ENCODE measurements around the gene LMF1. TPM values are rescaled to one million over a fixed set of nuclear protein-coding genes. Genes with fewer than 3 reads are reported as not detected.

LMF1 gene
- total RNA-seq, 1 donor from 2014 or later = 26.2 TPM

DNA sequence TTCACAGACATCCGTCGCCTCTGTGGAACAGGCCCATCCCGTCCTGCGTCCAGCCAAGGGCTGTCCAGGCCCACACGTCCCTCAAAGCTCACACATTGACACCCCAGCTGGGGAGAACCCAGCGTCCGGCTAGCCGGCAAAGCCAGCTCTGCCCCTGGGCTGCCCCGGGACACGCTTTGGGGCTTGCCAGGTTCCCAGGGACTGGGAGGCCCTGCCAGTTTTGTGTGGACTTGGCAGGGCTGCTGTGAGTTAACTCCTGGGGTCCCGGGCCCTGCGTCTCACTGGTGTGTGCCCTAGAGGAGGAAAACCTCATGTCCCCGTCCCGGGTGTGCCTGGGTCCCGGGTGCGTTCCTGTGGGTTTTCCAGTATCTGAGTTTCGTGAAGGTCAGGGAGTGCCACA is 17.1 kb upstream of the LMF1 start:
- Mint-ChIP-seq H3K4me1 (ENCODE audit: low read depth) (peaks cover 2% of the 10 kb centered on the region), H3K27ac (no peak overlapping the region), H3K4me3 (ENCODE audit: low read depth) (no peak overlapping the region), H3K36me3 (ENCODE audit: insufficient read depth) (peaks cover 2% of the 10 kb centered on the region), H3K9me3 (ENCODE audit: low read depth) (no peaks in the 10 kb centered on the region), H3K27me3 (peaks cover 21% of the 10 kb centered on the region)
- DNase-seq (ENCODE audit: low spot score, unreplicated experiment) = no peak
- TF ChIP-seq, protein P1, sequence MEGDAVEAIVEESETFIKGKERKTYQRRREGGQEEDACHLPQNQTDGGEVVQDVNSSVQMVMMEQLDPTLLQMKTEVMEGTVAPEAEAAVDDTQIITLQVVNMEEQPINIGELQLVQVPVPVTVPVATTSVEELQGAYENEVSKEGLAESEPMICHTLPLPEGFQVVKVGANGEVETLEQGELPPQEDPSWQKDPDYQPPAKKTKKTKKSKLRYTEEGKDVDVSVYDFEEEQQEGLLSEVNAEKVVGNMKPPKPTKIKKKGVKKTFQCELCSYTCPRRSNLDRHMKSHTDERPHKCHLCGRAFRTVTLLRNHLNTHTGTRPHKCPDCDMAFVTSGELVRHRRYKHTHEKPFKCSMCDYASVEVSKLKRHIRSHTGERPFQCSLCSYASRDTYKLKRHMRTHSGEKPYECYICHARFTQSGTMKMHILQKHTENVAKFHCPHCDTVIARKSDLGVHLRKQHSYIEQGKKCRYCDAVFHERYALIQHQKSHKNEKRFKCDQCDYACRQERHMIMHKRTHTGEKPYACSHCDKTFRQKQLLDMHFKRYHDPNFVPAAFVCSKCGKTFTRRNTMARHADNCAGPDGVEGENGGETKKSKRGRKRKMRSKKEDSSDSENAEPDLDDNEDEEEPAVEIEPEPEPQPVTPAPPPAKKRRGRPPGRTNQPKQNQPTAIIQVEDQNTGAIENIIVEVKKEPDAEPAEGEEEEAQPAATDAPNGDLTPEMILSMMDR (IDR thresholded peaks at IDR 0.05; ENCODE audit: unreplicated experiment) = no peak

- no peak for DNase-seq (ENCODE audit: low spot score, unreplicated experiment)
- Mint-ChIP-seq H3K27ac (peak overlapping the region; percentile 56), H3K36me3 (ENCODE audit: insufficient read depth) (peaks cover 2% of the 10 kb centered on the region), H3K27me3 (peaks cover 25% of the 10 kb centered on the region), H3K4me1 (ENCODE audit: low read depth) (peaks cover 2% of the 10 kb centered on the region), H3K4me3 (ENCODE audit: low read depth) (no peak overlapping the region), H3K9me3 (ENCODE audit: low read depth) (no peaks in the 10 kb centered on the region)
- TF ChIP-seq, protein P1 (IDR thresholded peaks at IDR 0.05; ENCODE audit: unreplicated experiment) = no peak
These were observed 16.3 kb upstream of the LMF1 start for GRCh38 chr16:986925-987582.

DNA sequence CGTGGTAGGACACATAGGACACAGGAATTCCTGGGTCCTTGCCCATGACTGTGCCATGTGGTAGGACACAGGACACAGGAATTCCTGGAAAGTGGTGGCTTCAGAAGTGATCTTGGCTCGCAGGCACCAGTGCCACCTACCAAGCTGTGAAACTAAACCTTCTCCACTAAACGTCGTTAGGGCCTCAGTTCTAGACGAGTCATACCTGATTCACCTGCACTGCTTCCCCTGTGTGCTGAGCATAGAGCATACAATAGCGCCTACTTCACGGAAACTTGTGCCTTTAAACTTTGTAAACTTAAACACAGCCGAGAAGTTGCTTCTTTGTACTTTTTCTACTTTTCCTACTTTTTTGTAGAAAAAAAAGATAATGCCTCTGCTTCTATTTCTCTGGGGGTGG is 15.6 kb upstream of the LMF1 start:
- H3K36me3 Mint-ChIP-seq (ENCODE audit: insufficient read depth) = peaks cover 2% of the 10 kb centered on the region
- no peaks in the 10 kb centered on the region for H3K9me3 Mint-ChIP-seq (ENCODE audit: low read depth)
- H3K4me1 Mint-ChIP-seq (ENCODE audit: low read depth) = peaks cover 2% of the 10 kb centered on the region
- no peak for DNase-seq (ENCODE audit: low spot score, unreplicated experiment)
- no peak overlapping the region for H3K4me3 Mint-ChIP-seq (ENCODE audit: low read depth)
- H3K27ac Mint-ChIP-seq = no peak overlapping the region
- peaks cover 25% of the 10 kb centered on the region for H3K27me3 Mint-ChIP-seq
- TF ChIP-seq, protein P1 (IDR thresholded peaks at IDR 0.05; ENCODE audit: unreplicated experiment) = no peak

- no peak overlapping the region for H3K4me3 Mint-ChIP-seq (ENCODE audit: low read depth)
- peaks cover 22% of the 10 kb centered on the region for H3K27me3 Mint-ChIP-seq
- peaks cover 4% of the 10 kb centered on the region for H3K4me1 Mint-ChIP-seq (ENCODE audit: low read depth)
- peaks cover 2% of the 10 kb centered on the region for H3K36me3 Mint-ChIP-seq (ENCODE audit: insufficient read depth)
- no peak for DNase-seq (ENCODE audit: low spot score, unreplicated experiment)
- no peaks in the 10 kb centered on the region for H3K9me3 Mint-ChIP-seq (ENCODE audit: low read depth)
- H3K27ac Mint-ChIP-seq = no peak overlapping the region
- TF ChIP-seq, protein P1 (IDR thresholded peaks at IDR 0.05; ENCODE audit: unreplicated experiment) = no peak
These were observed 15.0 kb upstream of the LMF1 start for GRCh38 chr16:985646-986400.

DNA sequence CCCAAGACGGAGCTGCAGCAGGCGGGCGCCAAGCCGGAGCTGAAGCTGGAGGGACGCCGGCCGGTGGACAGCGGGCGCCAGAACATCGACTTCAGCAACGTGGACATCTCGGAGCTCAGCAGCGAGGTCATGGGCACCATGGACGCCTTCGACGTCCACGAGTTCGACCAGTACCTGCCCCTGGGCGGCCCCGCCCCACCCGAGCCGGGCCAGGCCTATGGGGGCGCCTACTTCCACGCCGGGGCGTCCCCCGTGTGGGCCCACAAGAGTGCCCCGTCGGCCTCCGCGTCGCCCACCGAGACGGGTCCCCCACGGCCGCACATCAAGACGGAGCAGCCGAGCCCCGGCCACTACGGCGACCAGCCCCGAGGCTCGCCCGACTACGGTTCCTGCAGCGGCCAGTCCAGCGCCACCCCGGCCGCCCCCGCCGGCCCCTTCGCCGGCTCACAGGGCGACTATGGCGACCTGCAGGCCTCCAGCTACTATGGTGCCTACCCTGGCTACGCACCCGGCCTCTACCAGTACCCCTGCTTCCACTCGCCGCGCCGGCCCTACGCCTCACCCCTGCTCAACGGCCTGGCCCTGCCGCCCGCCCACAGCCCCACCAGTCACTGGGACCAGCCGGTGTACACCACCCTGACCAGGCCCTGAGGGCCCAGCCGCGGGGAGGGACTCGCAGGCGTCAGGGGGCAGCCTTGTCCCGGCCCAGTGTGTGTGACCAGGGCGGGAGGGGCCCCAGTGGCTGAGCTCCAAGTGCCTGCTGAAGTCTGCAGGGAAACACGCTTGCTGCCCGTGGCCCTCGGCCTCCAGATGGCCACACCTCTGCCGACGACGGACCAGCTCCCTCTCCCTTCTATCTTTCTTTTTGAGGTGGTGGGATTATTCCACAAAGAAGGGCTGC is 14.2 kb upstream of the LMF1 start:
- Mint-ChIP-seq H3K9me3 (ENCODE audit: low read depth) (no peaks in the 10 kb centered on the region), H3K4me3 (ENCODE audit: low read depth) (no peak overlapping the region), H3K36me3 (ENCODE audit: insufficient read depth) (peaks cover 2% of the 10 kb centered on the region), H3K27ac (no peak overlapping the region), H3K4me1 (ENCODE audit: low read depth) (peaks cover 4% of the 10 kb centered on the region), H3K27me3 (peaks cover 22% of the 10 kb centered on the region)
- DNase-seq (ENCODE audit: low spot score, unreplicated experiment) = no peak
- TF ChIP-seq, protein P1 (IDR thresholded peaks at IDR 0.05; ENCODE audit: unreplicated experiment) = no peak

All from progenitor cell of endocrine pancreas (in vitro differentiated cells).